NCI-H1417 treated with DMSO at 0.1 percent for 48 hours (cell line): ENCODE results near the gene BICDL1.

Source experiments
- DNase-seq: peaks from one replicate; lab custom pipeline; 2025; lab: John Stamatoyannopoulos, UW

The BICDL1 gene

DNA sequence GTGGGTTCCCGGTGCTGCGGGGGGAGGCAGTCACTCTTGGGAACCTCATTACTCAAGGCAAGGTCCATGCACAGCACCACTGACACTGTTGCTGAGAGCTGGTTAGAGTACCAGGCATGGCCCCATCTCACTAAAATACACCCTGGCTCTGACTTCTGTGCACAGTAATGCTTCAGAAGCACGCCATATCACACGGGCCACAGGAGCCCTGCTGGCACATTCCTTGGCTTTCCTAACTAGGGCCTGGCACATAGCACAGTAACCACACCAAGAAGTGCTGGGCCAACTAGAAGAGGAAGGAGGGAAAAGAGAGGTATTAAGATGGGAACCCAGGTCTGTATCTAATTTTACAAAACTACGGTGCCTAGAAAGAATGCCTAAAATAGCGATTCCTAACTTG, 141.0 kb downstream of the BICDL1 start:
- no peak for DNase-seq

DNA sequence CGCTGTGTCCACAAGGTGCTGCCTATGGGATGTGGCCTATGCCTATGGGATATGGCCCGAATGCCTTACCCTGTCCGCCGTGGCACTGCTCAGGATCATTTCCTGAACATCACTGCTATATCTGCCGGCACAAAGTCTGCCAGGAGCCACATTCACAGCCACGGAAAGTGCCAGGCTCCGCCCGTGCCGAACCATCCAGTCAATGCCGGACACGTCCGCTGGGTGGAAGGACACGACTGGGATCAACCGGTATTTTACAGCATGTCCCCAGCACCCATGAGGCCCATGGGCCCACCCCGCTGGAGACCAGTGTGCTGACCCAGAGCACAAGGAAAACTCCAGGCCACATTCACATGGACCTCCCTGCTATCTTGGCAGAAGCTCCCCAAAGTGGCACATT, 142.1 kb downstream of the BICDL1 start:
- DNase-seq = no peak

DNA sequence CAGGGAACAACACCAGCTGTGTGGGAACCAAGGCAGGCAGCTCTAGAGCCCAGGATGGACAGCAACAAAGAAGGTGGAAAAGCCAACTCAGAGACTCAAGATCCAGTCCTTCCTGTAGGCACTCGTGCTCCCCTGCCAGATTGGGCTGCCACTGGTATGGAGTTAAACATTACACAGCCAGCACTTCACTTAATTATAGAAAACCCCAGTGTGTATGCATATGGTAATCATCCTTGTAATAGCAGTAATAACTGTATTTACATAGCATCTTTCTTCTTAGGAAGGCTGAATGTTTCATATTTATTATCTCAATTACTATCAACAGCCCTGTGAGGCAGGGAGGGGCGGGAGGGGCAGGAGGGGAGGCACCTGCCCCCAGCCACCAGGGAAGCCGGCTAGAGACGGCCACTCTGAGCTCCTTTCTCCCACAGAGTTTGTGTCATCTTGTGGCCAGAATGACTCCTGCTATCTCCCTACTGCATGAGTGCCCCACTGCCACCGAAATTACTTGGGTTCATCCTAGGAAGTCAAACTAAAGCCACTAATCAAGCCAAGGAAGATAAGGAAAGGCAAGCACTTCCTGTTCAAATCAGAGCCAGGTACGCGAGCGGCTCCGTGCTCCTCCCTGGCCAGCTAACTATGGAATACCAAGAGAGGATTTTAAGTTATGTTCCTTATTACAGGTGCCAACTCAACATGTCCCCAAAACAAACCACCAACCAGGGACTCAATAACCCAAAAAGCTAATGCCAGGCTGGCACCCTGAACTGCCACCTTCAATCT, 143.2 kb downstream of the BICDL1 start:
- DNase-seq = no peak

DNA sequence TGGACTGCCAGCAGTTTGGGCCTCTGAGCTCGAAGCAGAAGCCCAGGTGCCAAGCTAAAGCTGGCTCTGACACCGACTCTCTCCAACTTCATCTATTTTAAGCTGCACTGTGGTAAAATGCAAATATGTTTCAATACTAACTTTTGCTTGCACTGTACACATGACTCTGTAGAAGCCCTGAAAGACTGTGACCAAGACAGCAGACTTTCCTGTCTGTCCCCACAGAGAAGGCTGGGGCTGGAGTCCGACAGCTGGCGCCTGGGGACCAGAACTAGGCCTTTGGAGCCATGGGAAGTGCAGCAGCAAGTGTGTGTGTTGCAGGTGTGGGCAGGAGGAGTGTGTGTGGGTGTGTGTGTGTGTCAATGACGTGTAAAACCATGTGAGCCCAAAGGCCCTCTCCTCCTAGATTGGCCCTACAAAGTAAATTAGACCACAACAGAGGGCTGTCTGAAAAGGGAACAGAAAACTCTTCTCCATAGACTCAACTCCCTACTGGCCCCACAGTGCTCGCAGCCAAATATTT, 143.9 kb downstream of the BICDL1 start:
- DNase-seq = no peak

GRCh38 chr12:120134307-120134980, 145.4 kb downstream of the BICDL1 start:
- DNase-seq = no peak

DNA sequence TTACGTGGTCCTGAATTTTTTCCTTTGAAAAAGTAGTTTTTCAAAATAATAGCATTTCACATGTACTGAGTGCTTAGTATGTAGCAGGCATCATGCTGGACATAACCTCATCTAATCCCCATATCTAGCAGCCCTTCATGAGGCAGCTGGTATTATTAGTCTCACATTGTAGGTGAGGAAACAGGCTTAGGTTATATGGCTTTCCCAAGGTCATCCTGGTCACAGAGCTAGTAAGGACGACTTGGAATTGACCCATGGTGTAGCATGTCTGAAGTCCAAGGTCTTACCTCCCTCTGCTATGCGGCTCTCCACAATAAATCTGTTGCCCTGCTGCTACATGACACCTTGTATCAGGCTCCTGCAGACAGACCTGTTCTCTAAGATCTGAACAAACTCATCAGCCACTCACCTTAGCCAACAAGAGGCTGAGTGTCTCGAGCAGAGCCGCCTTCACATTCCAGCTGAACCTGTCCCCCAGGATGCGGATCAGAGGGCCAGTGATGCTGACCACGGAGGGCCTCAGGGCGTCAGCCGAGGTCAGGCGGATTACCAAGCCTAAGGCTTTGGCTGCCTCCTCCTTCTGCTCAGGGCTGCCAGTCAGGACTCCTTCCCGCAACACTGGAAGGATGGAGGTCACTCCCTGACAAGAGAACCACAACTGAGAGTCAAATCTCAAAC, 147.2 kb downstream of the BICDL1 start:
- DNase-seq = no peak

GRCh38 chr12:120137833-120138232, 148.8 kb downstream of the BICDL1 start:
- no peak for DNase-seq

DNA sequence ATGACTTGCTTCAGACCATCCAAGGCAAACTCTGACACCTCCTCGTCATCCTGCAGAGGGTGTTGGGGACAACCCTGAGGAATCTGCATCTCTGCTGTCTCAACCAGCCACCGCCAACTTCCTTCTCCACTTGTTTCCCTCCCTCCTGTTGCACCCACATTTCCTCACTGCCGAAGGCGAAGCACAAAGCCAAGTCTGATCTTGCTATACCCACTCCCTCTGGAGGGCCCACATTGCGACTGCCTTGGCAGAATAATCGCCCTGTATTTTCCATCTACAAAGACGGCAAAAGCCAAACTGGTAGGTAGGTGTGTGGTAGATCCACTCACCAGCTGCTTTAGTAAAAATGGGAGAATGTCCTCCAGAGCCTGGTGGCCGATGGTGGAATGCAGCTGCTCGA, 149.3 kb downstream of the BICDL1 start:
- DNase-seq = no peak

- no peak for DNase-seq
Observed at GRCh38 chr12:120139958-120140357, 150.9 kb downstream of the BICDL1 start.

GRCh38 chr12:120140603-120141002, 151.6 kb downstream of the BICDL1 start:
- no peak for DNase-seq

- no peak for DNase-seq
Observed at GRCh38 chr12:120141336-120141735, 152.3 kb downstream of the BICDL1 start.

DNA sequence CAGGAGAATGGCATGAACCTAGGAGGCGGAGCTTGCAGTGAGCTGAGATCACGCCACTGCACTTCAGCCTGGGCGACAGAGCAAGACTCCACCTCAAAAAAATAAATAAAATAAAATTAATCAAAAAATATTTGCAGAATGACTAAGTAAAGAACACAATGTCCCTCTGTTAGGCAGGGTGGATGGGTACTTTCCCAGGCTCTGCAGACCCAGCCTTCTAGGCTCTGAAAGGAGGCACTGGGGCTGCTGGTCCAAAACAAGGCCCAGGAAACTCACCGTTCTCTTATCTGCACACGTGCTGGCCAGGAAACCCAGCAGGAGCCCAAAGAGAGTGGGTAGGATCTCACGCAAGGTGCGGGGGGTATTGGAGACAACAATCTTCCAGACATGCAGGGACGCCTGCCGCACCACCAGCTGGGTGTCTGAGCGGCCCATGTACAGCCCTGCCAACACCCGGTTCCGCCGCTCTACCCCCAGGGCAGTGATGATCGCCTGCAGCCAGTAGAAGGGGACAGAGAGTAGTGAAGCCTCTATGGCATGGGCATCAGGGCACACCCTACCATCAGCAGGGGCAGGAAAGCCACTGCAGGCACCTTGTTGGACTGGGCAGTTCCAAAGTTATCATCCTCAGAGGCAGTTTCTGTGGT, 153.3 kb downstream of the BICDL1 start:
- no peak for DNase-seq
